GM19455 (cell line): ENCODE results near the gene TRIM29.

Experiments
- ATAC-seq: cut with Tn5 transposase; IDR thresholded peaks from one replicate; pipeline ENCODE4 v1.9.1; 2021; ENCODE audit not compliant: unreplicated experiment

Gene TRIM29

GRCh38 chr11:120064341-120064740 is 73.6 kb downstream of the TRIM29 start:
- ATAC-seq, result no peak

DNA sequence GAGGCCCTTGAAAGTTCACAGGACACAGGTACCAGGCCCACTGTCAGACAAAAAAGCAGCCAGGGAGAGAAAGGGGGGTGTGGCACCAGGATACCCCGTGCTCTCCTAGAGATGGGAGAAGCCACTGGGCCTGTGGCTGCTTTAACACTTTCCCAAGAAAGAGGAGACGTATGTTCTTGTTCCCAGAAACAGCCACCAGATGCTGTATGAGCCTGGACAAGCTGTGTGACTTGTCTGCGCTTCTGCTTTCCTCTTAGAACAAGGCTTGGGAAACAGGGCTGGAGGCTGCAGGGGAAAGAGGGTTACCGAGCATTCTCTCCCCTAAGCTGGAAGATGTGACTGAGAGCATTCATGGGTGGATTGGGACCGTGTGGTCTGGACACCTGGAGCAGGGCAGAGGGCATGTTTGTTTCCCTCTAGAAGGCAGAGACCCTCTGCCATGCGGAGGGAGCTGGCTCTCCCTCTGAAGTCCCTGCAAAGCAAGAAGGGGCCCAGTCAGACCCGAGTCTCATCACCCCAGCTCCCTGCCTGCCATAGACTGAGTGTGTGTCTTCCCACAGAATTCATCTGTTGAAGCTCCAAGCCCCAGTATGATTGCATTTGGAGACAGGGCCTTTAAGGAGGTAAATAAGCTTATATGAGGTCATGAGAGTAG is 74.1 kb downstream of the TRIM29 start:
- no peak for ATAC-seq

DNA sequence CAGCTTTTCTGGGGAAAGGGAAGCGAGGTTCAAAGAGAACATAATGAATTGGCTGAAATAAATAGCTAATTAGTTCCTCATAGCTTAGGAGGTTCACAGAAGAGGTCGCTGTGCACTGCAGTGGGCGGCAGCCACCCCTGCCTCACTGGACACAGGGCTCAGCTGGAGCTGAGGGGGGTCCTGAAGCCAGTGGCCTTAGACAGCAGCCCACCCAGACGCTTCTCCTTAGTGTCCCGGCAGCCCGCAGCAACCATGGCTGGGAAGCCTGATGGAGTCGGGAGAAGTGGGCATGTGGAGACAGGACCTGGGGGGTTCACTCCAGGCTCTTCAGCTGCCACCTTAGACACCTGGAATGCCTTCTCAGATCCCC is 75.4 kb downstream of the TRIM29 start:
- ATAC-seq, result no peak

DNA sequence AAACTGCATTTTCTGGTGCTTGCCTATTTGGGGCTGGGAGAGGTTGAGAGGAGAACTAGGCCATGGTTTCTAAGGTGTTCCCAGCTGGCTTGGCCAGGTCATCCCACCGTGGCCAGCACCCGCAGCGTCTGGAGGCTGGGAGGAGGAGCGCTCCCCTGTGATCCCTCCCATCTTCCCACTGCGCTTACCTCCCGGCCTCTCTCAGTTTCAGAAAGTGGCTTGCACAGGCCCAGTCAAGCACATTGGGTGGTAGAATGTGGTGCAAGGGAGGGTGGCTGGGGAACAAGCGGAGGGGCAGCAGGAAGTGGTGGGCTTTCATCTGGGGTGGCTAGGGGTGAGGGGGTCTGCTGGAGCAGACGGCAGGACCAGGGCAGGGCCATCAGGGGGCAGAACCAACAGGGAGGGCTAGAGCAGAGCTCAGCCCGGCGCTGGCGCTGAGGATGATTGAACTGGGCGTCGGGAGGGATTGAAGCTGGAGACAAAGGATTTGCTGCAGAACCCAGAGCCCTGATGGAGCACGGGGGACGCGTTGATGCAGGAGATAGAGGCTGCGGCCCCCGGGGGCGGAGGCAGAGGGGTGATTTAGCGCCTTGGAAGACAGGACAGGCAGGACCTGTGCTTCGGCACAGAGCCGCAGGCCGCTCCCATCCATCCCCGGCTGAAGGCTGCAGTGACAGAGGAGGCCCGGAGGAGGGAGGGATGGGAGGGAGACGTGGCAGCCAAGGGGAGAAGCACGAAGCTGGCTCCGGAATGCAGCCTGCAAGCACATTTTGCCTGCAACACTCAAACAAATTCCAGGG is 76.0 kb downstream of the TRIM29 start:
- no peak for ATAC-seq
